Central memory CD8-positive, alpha-beta T cell (primary cell): ENCODE data around the gene DOK1.

Source experiments
- ATAC-seq: fragments of 150-1000 bp; cut with Tn5 transposase; replicated peaks from 2 replicates; pipeline ENCODE4 v1.10.0; 2022; ENCODE audit warnings: mild to moderate bottlenecking, moderate FRiP score, moderate number of reproducible peaks; ENCODE audit not compliant: poor library complexity, severe bottlenecking; ENCODE audit errors: extremely low read depth
- DNase-seq, 2 donors: peaks; one replicate each; pipeline ENCODE4 v3.0.0; 2021; ENCODE audit warnings: low spot score in 2 of 2
- H3K27ac Mint-ChIP-seq: one replicate; pipeline ENCODE4 v1.8.0; 2022; ENCODE audit warnings: low read depth, mild to moderate bottlenecking, moderate library complexity, mixed read lengths
- H3K27me3 Mint-ChIP-seq: one replicate; pipeline ENCODE4 v1.8.0; 2022; ENCODE audit warnings: mixed read lengths
- H3K36me3 Mint-ChIP-seq: one replicate; pipeline ENCODE4 v1.8.0; 2022; ENCODE audit warnings: mild to moderate bottlenecking, moderate library complexity, mixed read lengths; ENCODE audit not compliant: insufficient read depth
- H3K4me1 Mint-ChIP-seq: one replicate; pipeline ENCODE4 v1.8.0; 2022; ENCODE audit warnings: mixed read lengths
- H3K4me3 Mint-ChIP-seq: one replicate; pipeline ENCODE4 v1.8.0; 2022; ENCODE audit warnings: mild to moderate bottlenecking, moderate library complexity, mixed read lengths
- H3K9me3 Mint-ChIP-seq: one replicate; pipeline ENCODE4 v1.8.0; 2022; ENCODE audit warnings: mixed read lengths

DOK1 gene

DNA sequence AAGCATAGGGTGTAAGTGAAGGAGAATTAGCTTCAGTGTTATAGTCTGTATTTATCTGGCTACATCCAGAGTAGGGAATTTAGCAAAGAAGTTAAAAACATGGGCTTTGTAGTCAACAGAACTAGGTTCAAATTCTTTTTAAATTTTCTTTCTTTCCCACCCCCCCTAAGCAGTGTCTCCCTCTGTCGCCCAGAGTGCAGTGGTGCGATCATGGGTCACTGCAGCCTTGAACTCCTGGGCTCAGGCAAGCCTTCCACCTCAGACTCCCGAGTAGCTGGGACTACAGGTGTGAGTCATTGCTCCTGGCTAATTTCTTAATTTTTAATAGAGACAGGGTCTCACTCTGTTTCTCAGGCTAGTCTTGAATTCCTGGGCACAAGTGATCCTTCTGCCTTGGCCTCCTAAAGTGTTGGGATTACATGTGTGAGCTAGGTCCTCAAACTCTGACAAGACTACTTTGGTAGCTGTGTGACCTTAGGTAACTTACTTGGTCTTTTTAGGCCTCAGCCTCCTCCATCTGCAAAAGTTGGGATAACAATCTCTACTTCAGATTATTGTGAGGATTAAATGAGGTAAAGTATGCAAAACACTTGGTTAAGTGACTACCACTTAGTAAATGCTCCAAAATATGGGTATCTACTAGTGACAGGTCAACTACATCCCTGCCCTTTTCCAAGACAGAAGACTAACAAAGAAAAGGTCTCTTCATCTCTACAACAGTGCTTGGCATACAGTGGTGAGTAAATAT is 17.8 kb downstream of the DOK1 start:
- no peak for DNase-seq
- H3K27me3 Mint-ChIP-seq = peaks cover 10% of the 10 kb centered on the region
- H3K4me1 Mint-ChIP-seq = peaks cover 13% of the 10 kb centered on the region
- no peaks in the 10 kb centered on the region for H3K36me3 Mint-ChIP-seq
- no peak overlapping the region for H3K27ac Mint-ChIP-seq
- H3K4me3 Mint-ChIP-seq = no peak overlapping the region
- no peak for ATAC-seq
- peaks cover 4% of the 10 kb centered on the region for H3K9me3 Mint-ChIP-seq

DNA sequence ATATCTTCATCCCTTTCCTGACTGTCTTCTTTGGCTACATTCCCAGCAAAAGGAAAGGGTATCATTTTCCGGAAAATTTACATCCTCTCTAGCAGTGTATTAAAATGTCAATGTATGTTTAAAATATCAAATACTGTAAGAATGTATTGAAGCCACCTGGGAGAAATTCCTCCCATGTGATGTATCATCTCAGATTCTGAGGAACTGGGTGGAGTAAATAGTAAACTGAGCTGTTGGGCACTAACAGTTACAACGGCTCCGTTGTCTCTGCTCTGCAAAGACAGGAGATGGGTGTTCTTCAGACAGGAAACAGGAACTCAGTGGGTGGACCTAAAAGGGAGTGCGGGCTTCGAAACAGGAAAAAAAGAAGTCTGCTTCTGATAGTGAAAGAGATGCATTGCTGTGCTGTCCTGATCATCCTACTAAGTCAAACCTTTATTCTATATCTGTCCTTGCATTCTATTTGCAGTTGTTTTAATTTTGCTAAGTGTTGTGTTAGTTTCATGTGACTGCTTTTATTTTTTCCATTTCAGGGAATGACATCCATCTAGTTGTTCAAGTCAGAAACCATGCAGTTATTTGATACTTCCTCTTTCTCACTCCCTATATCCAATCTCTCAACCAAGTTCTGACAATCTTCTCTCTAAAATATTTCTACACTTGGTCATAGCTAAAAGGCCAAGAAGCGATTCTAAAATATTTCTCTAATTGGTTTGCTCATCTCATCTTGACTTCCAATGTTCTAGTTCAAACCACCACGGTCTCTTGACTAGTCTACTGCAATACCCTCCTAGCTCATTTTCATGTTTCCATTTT is 19.4 kb downstream of the DOK1 start:
- Mint-ChIP-seq H3K4me1 (peaks cover 13% of the 10 kb centered on the region), H3K27ac (peak overlapping the region; percentile 48), H3K27me3 (no peaks in the 10 kb centered on the region), H3K36me3 (no peaks in the 10 kb centered on the region), H3K9me3 (peaks cover 4% of the 10 kb centered on the region), H3K4me3 (peak overlapping the region; percentile 12)
- ATAC-seq (peak; percentile 36), DNase-seq (no peak)

DNA sequence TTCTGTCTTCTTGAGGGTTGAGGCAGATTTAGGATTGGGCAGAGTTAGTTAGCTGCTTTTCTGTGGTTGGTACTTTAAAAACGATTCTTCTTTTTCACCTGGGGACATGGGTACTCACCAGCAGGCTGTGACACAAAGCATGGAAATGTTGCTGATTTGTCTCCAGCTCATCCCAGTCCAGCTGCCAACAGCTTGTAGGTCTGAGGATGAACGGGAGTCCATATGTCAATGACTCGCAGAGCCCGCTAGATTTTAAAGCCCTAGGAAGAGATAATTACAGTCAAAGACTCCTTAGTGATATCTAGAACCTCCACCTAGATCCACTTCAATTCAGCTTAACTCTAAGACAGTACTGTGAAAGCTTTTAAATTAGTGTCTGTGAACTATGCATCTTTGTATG is 20.8 kb downstream of the DOK1 start:
- H3K27me3 Mint-ChIP-seq = no peaks in the 10 kb centered on the region
- H3K4me3 Mint-ChIP-seq = no peak overlapping the region
- peaks cover 4% of the 10 kb centered on the region for H3K9me3 Mint-ChIP-seq
- DNase-seq = no peak
- no peak overlapping the region for H3K27ac Mint-ChIP-seq
- no peak for ATAC-seq
- H3K4me1 Mint-ChIP-seq = peaks cover 13% of the 10 kb centered on the region
- no peaks in the 10 kb centered on the region for H3K36me3 Mint-ChIP-seq

DNA sequence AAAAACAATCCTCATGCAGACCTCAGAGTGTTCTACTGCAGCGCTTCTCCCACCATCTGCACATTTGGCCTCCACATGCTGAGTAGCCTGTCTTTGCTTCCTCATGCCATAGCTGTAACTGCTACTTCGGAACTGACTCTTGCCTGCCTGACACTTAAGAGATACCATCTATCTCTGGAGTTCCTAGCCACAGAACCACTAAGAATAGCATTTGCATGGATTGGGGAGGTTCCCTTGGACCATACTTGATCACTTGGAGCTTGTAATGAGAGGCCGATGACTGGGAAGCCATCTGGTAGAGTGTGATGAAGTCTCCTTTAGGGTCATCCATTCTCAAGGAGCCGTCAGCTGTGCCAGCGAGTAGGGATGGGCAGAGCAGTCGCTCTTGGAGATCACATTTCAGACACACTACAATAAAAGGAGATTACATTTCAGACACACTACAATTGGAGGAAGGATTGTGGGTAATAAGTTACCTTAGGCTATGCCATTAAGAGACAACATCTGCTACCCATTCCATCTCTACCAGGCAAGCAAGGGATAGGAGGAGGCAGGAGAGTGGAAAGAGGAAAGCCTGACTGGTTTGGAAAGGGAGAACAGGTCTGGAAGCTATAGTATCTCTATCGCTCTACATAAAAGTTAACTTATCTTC is 21.8 kb downstream of the DOK1 start:
- H3K27ac Mint-ChIP-seq = no peak overlapping the region
- peaks cover 4% of the 10 kb centered on the region for H3K9me3 Mint-ChIP-seq
- H3K27me3 Mint-ChIP-seq = no peaks in the 10 kb centered on the region
- no peaks in the 10 kb centered on the region for H3K36me3 Mint-ChIP-seq
- no peak for DNase-seq
- peaks cover 13% of the 10 kb centered on the region for H3K4me1 Mint-ChIP-seq
- H3K4me3 Mint-ChIP-seq = no peak overlapping the region
- no peak for ATAC-seq

DNA sequence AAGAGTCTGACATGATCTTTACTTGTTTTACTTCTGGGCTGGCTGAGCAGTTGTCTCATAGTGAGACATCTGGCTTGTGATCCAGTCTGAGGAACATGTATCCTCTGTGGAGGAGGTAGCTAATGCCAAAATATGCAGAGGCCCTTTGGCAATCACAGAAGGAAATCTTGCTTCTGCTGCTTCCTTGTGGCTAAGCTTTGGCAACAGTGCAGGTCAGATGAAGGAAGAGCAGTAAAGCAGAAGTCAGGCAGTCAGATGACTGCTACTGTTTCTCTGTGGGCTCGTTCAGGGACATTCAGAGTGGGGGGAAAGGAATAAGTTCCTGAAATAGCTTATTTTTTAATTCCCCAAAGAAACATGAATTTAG is 22.3 kb downstream of the DOK1 start:
- H3K36me3 Mint-ChIP-seq = no peaks in the 10 kb centered on the region
- H3K9me3 Mint-ChIP-seq = peaks cover 4% of the 10 kb centered on the region
- no peak overlapping the region for H3K27ac Mint-ChIP-seq
- peaks cover 13% of the 10 kb centered on the region for H3K4me1 Mint-ChIP-seq
- DNase-seq = no peak
- H3K27me3 Mint-ChIP-seq = no peaks in the 10 kb centered on the region
- no peak for ATAC-seq
- no peak overlapping the region for H3K4me3 Mint-ChIP-seq

DNA sequence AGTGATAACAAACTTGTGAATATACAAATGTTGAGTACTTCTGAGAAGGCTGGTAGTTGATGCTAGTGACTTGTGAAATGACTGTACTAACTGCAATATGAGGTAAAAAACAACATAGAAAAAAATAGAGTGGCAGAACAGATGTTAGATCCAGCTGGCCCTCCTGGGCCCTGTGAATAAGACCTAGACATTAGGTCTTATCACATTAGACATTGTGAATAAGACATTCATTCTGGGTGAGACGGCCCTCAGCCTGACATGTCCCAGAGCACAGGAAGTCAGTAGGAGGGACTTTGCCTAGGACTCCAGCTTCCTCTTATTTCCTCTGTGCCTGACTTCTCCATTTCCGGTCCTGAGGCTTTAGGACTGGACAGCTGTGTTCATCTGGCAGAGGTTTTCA is 22.9 kb downstream of the DOK1 start:
- Mint-ChIP-seq H3K27ac (no peak overlapping the region), H3K27me3 (no peaks in the 10 kb centered on the region), H3K4me3 (no peak overlapping the region), H3K9me3 (peaks cover 4% of the 10 kb centered on the region), H3K4me1 (peaks cover 13% of the 10 kb centered on the region), H3K36me3 (no peaks in the 10 kb centered on the region)
- ATAC-seq (no peak), DNase-seq (no peak)

DNA sequence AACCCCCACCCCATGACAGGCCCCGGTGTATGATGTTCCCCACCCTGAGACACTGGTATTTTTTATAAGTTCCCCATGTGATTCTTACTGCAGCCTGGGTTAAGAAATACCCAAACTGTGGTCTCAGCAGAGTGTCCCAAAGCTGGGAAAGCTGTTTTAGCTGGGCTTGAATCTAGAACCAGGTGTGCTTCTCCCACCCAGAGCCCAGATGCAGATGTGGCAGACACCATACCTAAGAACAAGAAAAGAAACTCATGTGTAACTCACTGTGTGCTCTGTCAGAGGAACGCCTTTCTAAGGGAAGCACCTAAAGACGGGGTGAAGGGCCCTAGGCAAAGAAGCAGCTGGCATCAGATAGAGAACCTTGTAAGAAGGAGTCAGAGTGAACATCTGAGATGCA is 23.9 kb downstream of the DOK1 start:
- Mint-ChIP-seq H3K36me3 (no peaks in the 10 kb centered on the region), H3K27ac (no peak overlapping the region), H3K4me1 (peaks cover 13% of the 10 kb centered on the region), H3K4me3 (no peak overlapping the region), H3K27me3 (no peaks in the 10 kb centered on the region), H3K9me3 (peaks cover 4% of the 10 kb centered on the region)
- ATAC-seq (no peak), DNase-seq (no peak)

DNA sequence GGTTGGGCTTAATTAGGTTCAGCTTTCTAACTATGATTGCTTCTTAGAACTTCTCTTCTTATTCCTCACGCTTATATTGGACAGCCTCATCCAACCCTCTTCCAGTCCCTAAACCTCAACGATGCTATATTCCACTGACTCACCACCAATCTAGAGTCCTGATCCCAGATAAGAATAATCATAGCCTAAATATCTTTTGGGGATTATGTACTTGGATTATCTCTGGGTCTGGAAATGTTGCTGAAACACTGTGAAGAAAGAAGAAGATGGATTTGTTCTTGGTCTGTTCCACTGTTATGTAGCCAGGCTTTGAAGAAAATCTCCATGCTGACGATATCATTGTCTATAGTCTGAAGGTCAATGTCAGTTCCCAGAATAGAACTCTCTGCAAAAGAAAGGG is 26.9 kb downstream of the DOK1 start:
- ATAC-seq = no peak
- H3K27ac Mint-ChIP-seq = no peak overlapping the region
- no peaks in the 10 kb centered on the region for H3K9me3 Mint-ChIP-seq
- DNase-seq = no peak
- H3K4me3 Mint-ChIP-seq = no peak overlapping the region
- H3K4me1 Mint-ChIP-seq = no peaks in the 10 kb centered on the region
- no peaks in the 10 kb centered on the region for H3K27me3 Mint-ChIP-seq
- H3K36me3 Mint-ChIP-seq = no peaks in the 10 kb centered on the region

DNA sequence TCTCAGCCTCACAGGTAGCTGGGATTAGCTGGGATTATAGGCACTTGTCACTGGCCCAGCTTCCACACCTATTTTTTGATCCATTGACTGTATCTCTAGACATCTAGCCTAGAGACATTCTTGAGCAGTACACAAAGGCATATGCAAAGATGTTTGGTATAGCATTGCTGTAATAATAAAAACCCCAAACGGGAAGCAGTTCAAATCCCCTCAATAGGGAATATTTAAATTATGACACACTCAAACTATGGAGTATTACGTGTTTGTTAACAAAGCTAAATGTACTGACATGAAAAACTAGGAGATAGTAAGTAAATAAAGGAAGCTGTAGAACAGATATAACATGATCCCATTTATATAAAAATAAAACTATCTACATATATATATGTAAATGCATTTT is 27.7 kb downstream of the DOK1 start:
- ATAC-seq (no peak), DNase-seq (no peak)
- no peak overlapping the region for H3K4me3 Mint-ChIP-seq
- no peaks in the 10 kb centered on the region for H3K27me3 Mint-ChIP-seq
- H3K4me1 Mint-ChIP-seq = no peaks in the 10 kb centered on the region
- H3K9me3 Mint-ChIP-seq = no peaks in the 10 kb centered on the region
- H3K36me3 Mint-ChIP-seq = no peaks in the 10 kb centered on the region
- no peak overlapping the region for H3K27ac Mint-ChIP-seq

DNA sequence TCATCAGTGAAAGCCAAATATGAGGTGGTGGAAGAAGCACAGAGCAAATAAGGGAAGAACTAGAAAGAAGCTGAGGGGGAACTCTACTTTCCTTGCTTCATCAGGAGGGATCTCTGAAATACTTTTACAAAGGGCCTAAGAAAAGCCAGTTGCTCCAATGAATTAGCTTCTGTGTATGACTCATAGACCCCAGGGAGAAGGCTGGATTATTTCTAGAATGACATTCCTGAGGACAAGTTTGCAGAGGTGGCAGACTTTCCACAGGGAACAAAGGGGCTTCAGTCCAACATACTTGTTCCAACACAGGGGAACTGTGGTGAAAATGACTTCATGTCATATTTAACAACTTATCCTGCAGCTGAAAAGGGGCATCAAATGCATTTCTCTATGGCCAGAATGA is 29.0 kb downstream of the DOK1 start:
- Mint-ChIP-seq H3K27me3 (peaks cover under 1% of the 10 kb centered on the region), H3K27ac (no peak overlapping the region)
- ATAC-seq = no peak

DNA sequence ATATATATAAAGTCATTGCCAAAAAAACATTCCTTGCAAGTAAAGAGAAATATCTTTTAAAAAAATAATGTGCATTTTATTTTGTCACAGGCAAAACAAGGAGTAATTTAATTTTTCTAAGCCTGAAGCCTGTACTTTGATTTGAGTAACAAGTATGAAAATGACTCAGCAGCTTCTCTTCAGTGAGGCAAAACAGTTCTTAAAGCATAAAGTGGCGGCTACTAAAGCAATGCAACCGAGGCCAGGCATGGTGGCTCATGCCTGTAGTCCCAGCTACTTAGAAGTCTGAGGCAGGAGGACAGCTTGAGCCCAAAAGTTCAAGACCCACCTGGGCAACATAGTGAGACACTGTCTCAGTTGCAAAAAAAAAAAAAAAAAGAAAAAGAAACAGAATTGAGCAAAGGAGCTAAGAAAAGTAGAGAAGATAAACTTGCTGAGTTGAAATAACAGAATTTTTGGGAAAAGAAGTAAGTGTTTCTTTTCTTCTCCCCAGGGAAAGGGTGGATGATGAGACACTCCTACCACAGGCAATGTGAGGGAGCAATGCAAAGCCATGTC is 29.6 kb downstream of the DOK1 start:
- no peaks in the 10 kb centered on the region for H3K4me1 Mint-ChIP-seq
- no peak overlapping the region for H3K4me3 Mint-ChIP-seq
- H3K27ac Mint-ChIP-seq = no peak overlapping the region
- no peaks in the 10 kb centered on the region for H3K9me3 Mint-ChIP-seq
- no peak for DNase-seq
- peaks cover 7% of the 10 kb centered on the region for H3K27me3 Mint-ChIP-seq
- no peaks in the 10 kb centered on the region for H3K36me3 Mint-ChIP-seq
- no peak for ATAC-seq

More for the DNA sequence above, 29.0 kb downstream of the DOK1 start:
- no peak for DNase-seq
- Mint-ChIP-seq H3K4me1 (no peaks in the 10 kb centered on the region), H3K36me3 (no peaks in the 10 kb centered on the region), H3K9me3 (no peaks in the 10 kb centered on the region), H3K4me3 (no peak overlapping the region)

DNA sequence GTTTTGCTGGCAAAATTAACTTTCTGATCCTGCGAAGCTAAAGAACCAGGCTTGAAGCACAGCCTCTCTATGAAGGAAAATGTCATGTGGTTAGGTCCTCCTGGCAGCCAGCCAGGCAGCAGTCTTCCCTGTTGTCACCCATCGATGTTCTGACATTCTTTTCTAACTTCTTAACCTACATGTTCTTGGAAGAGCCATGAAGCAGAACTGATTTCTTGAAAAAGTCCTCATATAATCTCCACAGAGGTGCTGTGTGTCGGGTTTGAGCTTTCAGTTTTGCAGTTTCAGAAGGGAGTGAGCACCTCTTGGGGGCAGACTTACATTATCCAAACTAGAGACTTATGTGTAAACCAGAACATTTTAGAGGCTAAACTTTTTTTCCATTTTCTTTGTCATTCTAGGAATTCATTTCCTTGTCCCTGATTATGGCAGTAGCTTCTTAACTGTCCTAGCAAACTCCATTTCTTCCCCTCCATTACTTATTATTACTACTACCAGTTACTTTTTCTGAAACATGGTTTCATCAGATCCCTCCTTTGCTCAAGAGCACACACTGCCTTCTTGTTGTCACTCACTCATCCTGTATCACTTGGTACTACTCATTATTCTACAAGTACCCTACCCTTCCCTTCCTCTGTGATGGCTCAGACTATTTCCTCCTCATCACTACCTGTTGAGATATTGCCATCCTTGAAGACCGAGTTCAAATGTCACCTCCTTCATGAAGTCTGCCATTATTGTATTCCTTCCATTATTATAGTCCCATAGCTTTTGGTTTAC is 31.1 kb downstream of the DOK1 start:
- ATAC-seq (no peak), DNase-seq (no peak)
- no peak overlapping the region for H3K27ac Mint-ChIP-seq
- peaks cover 11% of the 10 kb centered on the region for H3K27me3 Mint-ChIP-seq
- H3K36me3 Mint-ChIP-seq = no peaks in the 10 kb centered on the region
- no peaks in the 10 kb centered on the region for H3K4me1 Mint-ChIP-seq
- no peaks in the 10 kb centered on the region for H3K9me3 Mint-ChIP-seq
- H3K4me3 Mint-ChIP-seq = no peak overlapping the region
